Tibial artery (tissue), 4 donors: ENCODE results near the gene AGAP1.

Experiments
- DNase-seq, 2 donors: peaks; one replicate each; pipeline ENCODE4 v3.0.0-alpha.2; 2019
- H3K27ac ChIP-seq, 2 donors: fragments of 200-600 bp; sonication (generic) in 1 of 2; 1 replicate in 1 of 2; 2 replicates in 1 of 2; pipeline ENCODE4 v1.5.1; 2018 to 2019; ENCODE audit warnings: mild to moderate bottlenecking in 1 of 2
- H3K27me3 ChIP-seq, 2 donors: fragments of 200-600 bp; sonication (generic) in 1 of 2; one replicate each; pipeline versions ENCODE4 v1.5.1 to v1.6.0; 2016 to 2019
- H3K36me3 ChIP-seq, 3 donors: fragments of 200-600 bp; sonication (generic) in 2 of 3; one replicate each; pipeline ENCODE4 v1.5.1; 2016 to 2019; ENCODE audit warnings: mild to moderate bottlenecking in 2 of 3
- H3K4me1 ChIP-seq, 4 donors: fragments of 200-600 bp; sonication (generic) in 2 of 4; 1 replicate in 3 of 4; 2 replicates in 1 of 4; pipeline ENCODE4 v1.5.1; 2016 to 2019
- H3K4me3 ChIP-seq, 2 donors: fragments of 200-600 bp; sonication (generic) in 1 of 2; 1 replicate in 1 of 2; 2 replicates in 1 of 2; pipeline ENCODE4 v1.5.1; 2018 to 2019; ENCODE audit warnings: mild to moderate bottlenecking in 2 of 2
- H3K9me3 ChIP-seq, 3 donors: fragments of 200-600 bp; sonication (generic) in 1 of 3; one replicate each; pipeline ENCODE4 v1.5.1; 2016 to 2019
- intact Hi-C: fragments of 100-400 bp; cut with DNase I; formaldehyde crosslinking; loops from one replicate; pipeline ENCODE4 v1.15.0; 2023; ENCODE audit warnings: low total_unique reads
- TF ChIP-seq, protein P1 (sequence below), 2 experiments: fragments of 200-600 bp in 1 of 2; fragments of 450-650 bp in 1 of 2; IDR thresholded peaks; one replicate each; pipeline ENCODE4 v1.5.1; 2017 to 2019; ENCODE audit warnings: antibody characterized with exemption in 2 of 2, mild to moderate bottlenecking in 1 of 2, moderate library complexity in 1 of 2

The AGAP1 gene

DNA sequence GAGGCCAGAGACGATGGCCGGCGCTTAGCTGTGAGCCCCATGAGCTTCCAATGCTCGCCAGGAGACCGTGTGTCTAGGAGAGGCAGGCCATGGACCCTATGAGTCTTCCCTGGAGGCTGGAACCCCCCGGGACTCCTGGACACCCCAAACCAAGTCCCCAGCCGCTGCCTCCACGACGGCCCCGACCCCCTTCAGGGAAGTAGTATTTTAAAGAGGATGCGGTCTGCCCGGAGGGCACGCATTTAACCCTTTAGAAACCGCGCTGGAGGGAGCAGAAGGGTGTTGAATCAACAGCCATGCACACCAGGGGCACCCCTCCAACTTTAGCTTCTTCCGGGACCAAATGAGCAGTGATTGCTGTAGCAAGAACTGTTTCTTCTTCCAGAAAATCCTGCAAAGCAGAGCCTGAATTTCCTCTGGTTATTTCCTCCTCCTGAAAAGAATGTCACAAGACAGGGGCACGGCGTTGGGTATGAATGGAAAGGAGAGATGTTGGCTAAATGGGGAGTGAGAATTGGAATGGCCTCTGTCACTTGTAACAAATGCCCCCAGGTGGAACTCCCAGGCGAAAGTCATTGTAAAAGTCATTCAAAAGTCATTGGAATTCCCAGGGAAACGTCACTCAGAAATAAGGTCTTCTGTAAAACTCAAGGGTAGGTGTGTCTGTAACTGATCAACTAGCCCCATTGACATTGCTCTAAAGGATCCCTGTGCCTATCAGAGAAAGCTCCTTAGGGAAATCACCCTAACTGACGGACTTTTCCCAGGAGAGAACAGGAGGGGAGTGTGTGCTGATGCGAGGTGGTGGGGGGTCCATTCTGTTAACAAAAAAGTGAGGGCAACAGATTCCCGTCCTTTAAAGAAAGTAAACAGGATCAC, 680.1 kb downstream of the AGAP1 start:
- Histone ChIP-seq H3K4me3 (no peak overlapping the region), H3K4me1 (peaks cover 0 to 48% (median 25%) of the 10 kb centered on the region in 4 donors), H3K36me3 (no peaks in the 10 kb centered on the region), H3K9me3 (no peaks in the 10 kb centered on the region), H3K27ac (no peak overlapping the region), H3K27me3 (peaks cover 5 to 83% of the 10 kb centered on the region in 2 donors)
- intact Hi-C loops = no loop called here
- no peak for DNase-seq
- TF ChIP-seq, protein P1, sequence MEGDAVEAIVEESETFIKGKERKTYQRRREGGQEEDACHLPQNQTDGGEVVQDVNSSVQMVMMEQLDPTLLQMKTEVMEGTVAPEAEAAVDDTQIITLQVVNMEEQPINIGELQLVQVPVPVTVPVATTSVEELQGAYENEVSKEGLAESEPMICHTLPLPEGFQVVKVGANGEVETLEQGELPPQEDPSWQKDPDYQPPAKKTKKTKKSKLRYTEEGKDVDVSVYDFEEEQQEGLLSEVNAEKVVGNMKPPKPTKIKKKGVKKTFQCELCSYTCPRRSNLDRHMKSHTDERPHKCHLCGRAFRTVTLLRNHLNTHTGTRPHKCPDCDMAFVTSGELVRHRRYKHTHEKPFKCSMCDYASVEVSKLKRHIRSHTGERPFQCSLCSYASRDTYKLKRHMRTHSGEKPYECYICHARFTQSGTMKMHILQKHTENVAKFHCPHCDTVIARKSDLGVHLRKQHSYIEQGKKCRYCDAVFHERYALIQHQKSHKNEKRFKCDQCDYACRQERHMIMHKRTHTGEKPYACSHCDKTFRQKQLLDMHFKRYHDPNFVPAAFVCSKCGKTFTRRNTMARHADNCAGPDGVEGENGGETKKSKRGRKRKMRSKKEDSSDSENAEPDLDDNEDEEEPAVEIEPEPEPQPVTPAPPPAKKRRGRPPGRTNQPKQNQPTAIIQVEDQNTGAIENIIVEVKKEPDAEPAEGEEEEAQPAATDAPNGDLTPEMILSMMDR (IDR thresholded peaks at IDR 0.05) = no peak

DNA sequence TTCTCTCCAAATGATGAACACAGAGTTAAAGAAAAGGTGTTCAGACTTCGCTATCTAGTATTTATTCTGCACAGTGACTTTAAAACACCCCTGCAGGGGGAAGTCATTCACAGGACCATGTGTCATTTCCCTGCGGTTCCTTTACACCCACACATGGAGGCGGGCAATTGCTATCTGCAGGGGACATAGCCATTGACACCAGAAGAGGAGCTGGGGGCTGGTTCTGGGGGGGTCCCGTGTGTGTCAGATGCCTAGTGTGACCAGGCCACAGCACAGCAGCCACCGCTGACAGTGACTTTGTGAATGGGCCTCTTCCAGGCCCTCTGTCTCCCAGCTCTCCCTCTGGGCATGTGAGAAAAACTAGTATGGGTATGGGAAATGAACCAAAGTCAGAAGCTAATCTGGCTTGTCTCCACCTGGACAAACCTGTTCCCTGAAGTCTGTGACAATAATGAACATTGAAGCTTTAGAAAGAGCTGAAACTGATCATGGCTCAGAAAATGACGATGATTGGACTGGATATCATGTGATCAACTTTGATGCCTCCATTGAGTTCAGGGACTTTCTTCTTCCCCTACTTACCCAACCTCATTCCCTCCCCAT, 681.8 kb downstream of the AGAP1 start:
- Histone ChIP-seq H3K36me3 (no peaks in the 10 kb centered on the region), H3K27ac (no peak overlapping the region), H3K9me3 (no peaks in the 10 kb centered on the region), H3K27me3 (peaks cover 5 to 83% of the 10 kb centered on the region in 2 donors), H3K4me3 (no peak overlapping the region), H3K4me1 (peaks cover 0 to 55% (median 35%) of the 10 kb centered on the region in 4 donors)
- TF ChIP-seq, protein P1 (IDR thresholded peaks at IDR 0.05) = no peak
- intact Hi-C loops = no loop called here
- DNase-seq = no peak

DNA sequence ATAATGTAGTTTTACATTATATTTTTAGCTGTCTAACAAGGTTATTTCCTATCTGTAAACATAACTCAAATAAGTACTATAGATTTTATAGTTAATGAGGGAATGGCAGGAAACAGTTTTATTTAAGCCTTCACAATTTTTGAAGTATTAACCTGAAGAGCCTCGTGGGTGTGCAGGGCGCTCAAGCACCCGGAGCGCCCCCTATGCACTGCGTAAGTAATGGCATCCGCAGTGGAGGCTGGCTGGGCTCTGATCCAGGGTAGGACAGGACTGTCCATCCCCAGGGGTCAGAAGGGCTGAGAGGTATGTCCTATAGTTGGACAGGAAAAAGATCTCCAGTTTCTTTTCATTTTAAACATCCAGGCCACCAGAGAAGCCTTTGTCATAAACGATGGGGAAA, 682.6 kb downstream of the AGAP1 start:
- peaks cover under 1 to 82% of the 10 kb centered on the region in 2 donors for H3K27me3 ChIP-seq
- H3K4me1 ChIP-seq = peaks cover 0 to 49% (median 34%) of the 10 kb centered on the region in 4 donors
- intact Hi-C loops = no loop called here
- no peak overlapping the region for H3K27ac ChIP-seq
- no peaks in the 10 kb centered on the region for H3K9me3 ChIP-seq
- no peaks in the 10 kb centered on the region for H3K36me3 ChIP-seq
- H3K4me3 ChIP-seq = no peak overlapping the region
- no peak for DNase-seq
- TF ChIP-seq, protein P1 (IDR thresholded peaks at IDR 0.05) = no peak

DNA sequence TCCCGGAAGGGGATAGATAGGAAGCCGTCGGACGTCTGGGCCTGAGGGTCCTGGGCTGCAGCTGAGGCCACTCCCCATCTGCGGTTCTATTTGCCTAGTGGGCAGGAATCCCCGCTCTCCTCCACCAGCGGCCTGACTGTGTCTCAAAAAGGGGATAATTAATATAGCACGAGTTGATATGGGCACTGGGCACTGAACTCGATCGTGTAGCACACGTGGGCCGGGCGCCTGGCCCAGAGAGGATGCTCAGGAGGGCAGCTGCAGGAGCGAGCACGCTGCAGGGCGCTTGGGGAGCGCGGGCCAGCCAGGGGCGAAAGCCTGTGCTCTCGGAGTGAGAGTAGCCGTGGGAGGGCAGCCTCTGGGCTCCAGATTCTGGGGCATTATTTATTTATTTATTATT, 683.1 kb downstream of the AGAP1 start:
- DNase-seq = no peak
- Histone ChIP-seq H3K9me3 (no peaks in the 10 kb centered on the region), H3K4me3 (no peak overlapping the region), H3K27me3 (peaks cover 0 to 82% of the 10 kb centered on the region in 2 donors), H3K27ac (no peak overlapping the region), H3K36me3 (no peaks in the 10 kb centered on the region), H3K4me1 (peaks cover 0 to 45% (median 31%) of the 10 kb centered on the region in 4 donors)
- TF ChIP-seq, protein P1 (IDR thresholded peaks at IDR 0.05) = no peak
- intact Hi-C loops = no loop called here

DNA sequence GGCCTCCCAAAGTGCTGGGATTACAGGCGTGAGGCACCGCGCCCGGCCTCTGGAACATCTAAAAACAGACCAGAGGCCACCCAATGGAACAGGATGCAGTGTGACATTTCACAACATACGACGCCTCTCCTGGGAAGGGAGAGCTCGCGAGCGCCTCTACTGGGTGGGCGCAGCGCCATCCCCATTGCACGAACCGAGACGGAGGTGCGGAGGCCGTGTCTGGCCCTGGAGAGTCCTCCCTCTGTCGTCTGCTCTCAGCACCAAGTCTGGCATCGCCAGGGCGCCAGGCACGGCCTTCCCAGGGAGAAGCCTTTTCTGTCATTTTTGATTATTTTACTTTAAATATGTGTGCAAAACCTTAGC, 683.7 kb downstream of the AGAP1 start:
- DNase-seq = no peak
- H3K27ac ChIP-seq = no peak overlapping the region
- intact Hi-C loops = no loop called here
- H3K4me1 ChIP-seq = peaks cover 0 to 40% (median 26%) of the 10 kb centered on the region in 4 donors
- no peaks in the 10 kb centered on the region for H3K9me3 ChIP-seq
- TF ChIP-seq, protein P1 (IDR thresholded peaks at IDR 0.05) = peak; percentile 7 to 8
- no peaks in the 10 kb centered on the region for H3K36me3 ChIP-seq
- H3K27me3 ChIP-seq = peaks cover 0 to 76% of the 10 kb centered on the region in 2 donors
- H3K4me3 ChIP-seq = peak overlapping the region; percentile 35 to 47
